K562 (cell line): ENCODE measurements around the gene PDCD10.

Experiments
- GTF2A2 ChIP-seq: IDR thresholded peaks from 2 replicates; pipeline ENCODE4 v1.6.1; 2016; ENCODE audit warnings: mild to moderate bottlenecking, missing genetic modification characterization, missing compliant biosample characterization
- NCOA2 ChIP-seq, 2 experiments: fragments of 450-650 bp; IDR thresholded peaks; 2 replicates each; pipeline ENCODE4 v1.6.1; 2018; ENCODE audit warnings: mild to moderate bottlenecking in 2 of 2, moderate library complexity in 1 of 2; ENCODE audit not compliant: partially characterized antibody in 2 of 2
- ZNF561 ChIP-seq: fragments of 450-650 bp; formaldehyde crosslinking; conservative IDR thresholded peaks from 2 replicates; pipeline ENCODE4 v1.4.0; 2020; ENCODE audit warnings: mild to moderate bottlenecking, moderate library complexity
- TF ChIP-seq, protein P1 (sequence below), 3 experiments: IDR thresholded peaks in 2 of 3; conservative IDR thresholded peaks in 1 of 3; 2 replicates each; pipeline ENCODE4 v1.5.1; 2011 to 2012; ENCODE audit warnings: low read length in 3 of 3, mild to moderate bottlenecking in 3 of 3, control low read depth in 2 of 3, improper control_type of control experiment in 1 of 3, inconsistent platforms in 1 of 3, low read depth in 1 of 3, mixed read lengths in 1 of 3, moderate library complexity in 1 of 3; ENCODE audit not compliant: insufficient read depth in 2 of 3

- TF ChIP-seq ZNF561 (CRISPR knock-in tag) (no peak), NCOA2 (IDR thresholded peaks at IDR 0.05; ENCODE audit: partially characterized antibody in 2 of 2) (no peak), GTF2A2 (tag) (no peak)
- TF ChIP-seq, protein P1, sequence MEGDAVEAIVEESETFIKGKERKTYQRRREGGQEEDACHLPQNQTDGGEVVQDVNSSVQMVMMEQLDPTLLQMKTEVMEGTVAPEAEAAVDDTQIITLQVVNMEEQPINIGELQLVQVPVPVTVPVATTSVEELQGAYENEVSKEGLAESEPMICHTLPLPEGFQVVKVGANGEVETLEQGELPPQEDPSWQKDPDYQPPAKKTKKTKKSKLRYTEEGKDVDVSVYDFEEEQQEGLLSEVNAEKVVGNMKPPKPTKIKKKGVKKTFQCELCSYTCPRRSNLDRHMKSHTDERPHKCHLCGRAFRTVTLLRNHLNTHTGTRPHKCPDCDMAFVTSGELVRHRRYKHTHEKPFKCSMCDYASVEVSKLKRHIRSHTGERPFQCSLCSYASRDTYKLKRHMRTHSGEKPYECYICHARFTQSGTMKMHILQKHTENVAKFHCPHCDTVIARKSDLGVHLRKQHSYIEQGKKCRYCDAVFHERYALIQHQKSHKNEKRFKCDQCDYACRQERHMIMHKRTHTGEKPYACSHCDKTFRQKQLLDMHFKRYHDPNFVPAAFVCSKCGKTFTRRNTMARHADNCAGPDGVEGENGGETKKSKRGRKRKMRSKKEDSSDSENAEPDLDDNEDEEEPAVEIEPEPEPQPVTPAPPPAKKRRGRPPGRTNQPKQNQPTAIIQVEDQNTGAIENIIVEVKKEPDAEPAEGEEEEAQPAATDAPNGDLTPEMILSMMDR (IDR thresholded peaks at IDR 0.05 in 2 of 3, conservative IDR thresholded peaks at IDR 0.05 in 1 of 3; ENCODE audit: insufficient read depth in 2 of 3, low read depth in 1 of 3, low read length in 3 of 3): no peak
These were observed 3.3 kb downstream of the PDCD10 start for GRCh38 chr3:167731393-167731792.
